Activated CD4-positive, CD25-positive, alpha-beta regulatory T cell treated with anti-CD3 and anti-CD28 coated beads, Interleukin-2, amount 50 U/mL, for 72 hours (primary cell): ENCODE data around the gene MYO18B.

Source experiments
- DNase-seq: peaks from one replicate; pipeline ENCODE4 v3.0.0; 2021

Gene MYO18B

GRCh38 chr22:25749420-25750169, 7.6 kb downstream of the MYO18B start:
- DNase-seq, result no peak

GRCh38 chr22:25750569-25751173, 8.7 kb downstream of the MYO18B start:
- no peak for DNase-seq

GRCh38 chr22:25751174-25751581, 9.2 kb downstream of the MYO18B start:
- no peak for DNase-seq

GRCh38 chr22:25752615-25753214, 10.7 kb downstream of the MYO18B start:
- no peak for DNase-seq

GRCh38 chr22:25753252-25753651, 11.3 kb downstream of the MYO18B start:
- DNase-seq, result no peak

GRCh38 chr22:25754527-25755202, 12.7 kb downstream of the MYO18B start:
- DNase-seq, result no peak

GRCh38 chr22:25757686-25758085, 15.7 kb downstream of the MYO18B start:
- DNase-seq, result no peak

- no peak for DNase-seq
Observed at GRCh38 chr22:25758316-25758715, 16.3 kb downstream of the MYO18B start.

- DNase-seq, result no peak
Observed at GRCh38 chr22:25759825-25760231, 17.8 kb downstream of the MYO18B start.

- no peak for DNase-seq
Observed at GRCh38 chr22:25760294-25760693, 18.3 kb downstream of the MYO18B start.

GRCh38 chr22:25760848-25761595, 19.0 kb downstream of the MYO18B start:
- DNase-seq, result no peak

- DNase-seq, result no peak
Observed at GRCh38 chr22:25762147-25762546, 20.2 kb downstream of the MYO18B start.

GRCh38 chr22:25763239-25763777, 21.3 kb downstream of the MYO18B start:
- DNase-seq, result no peak

GRCh38 chr22:25764270-25765015, 22.5 kb downstream of the MYO18B start:
- DNase-seq, result no peak

GRCh38 chr22:25765016-25765367, 23.0 kb downstream of the MYO18B start:
- no peak for DNase-seq

- DNase-seq, result no peak
Observed at GRCh38 chr22:25765801-25766200, 23.8 kb downstream of the MYO18B start.

- DNase-seq, result no peak
Observed at GRCh38 chr22:25766418-25766817, 24.4 kb downstream of the MYO18B start.

- DNase-seq, result no peak
Observed at GRCh38 chr22:25770333-25770732, 28.3 kb downstream of the MYO18B start.

GRCh38 chr22:25772288-25772687, 30.3 kb downstream of the MYO18B start:
- no peak for DNase-seq

- DNase-seq, result no peak
Observed at GRCh38 chr22:25774575-25775026, 32.6 kb downstream of the MYO18B start.

GRCh38 chr22:25775531-25775930, 33.5 kb downstream of the MYO18B start:
- DNase-seq, result no peak

GRCh38 chr22:25777411-25777810, 35.4 kb downstream of the MYO18B start:
- no peak for DNase-seq
